GM12878 (cell line): ENCODE results near the gene C12orf43. TPM values are rescaled to one million over a fixed set of nuclear protein-coding genes. Genes with fewer than 3 reads are reported as not detected.

Experiments
- ASH2L ChIP-seq: fragments of 300-600, 200-600 bp; sonication (generic); IDR thresholded peaks from 2 replicates; pipeline ENCODE4 v1.6.1; 2017; ENCODE audit warnings: low read depth, mild to moderate bottlenecking, borderline replicate concordance
- BMI1 ChIP-seq: fragments of 450-650 bp; IDR thresholded peaks from 2 replicates; pipeline ENCODE4 v1.6.1; 2016; ENCODE audit warnings: mild to moderate bottlenecking, moderate library complexity, borderline replicate concordance
- CEBPZ ChIP-seq: fragments of 150-350 bp; IDR thresholded peaks from 2 replicates; pipeline ENCODE4 v1.6.1; 2016; ENCODE audit warnings: low read depth, low read length
- CHD2 ChIP-seq: IDR thresholded peaks from 2 replicates; pipeline ENCODE4 v1.6.1; 2011; ENCODE audit warnings: low read depth, low read length, improper control_type of control experiment, borderline replicate concordance
- ZNF24 ChIP-seq: fragments of 450-650 bp; IDR thresholded peaks from 2 replicates; pipeline ENCODE4 v1.6.1; 2017; ENCODE audit warnings: antibody characterized with exemption, mild to moderate bottlenecking
- polyA plus RNA-seq, 11 experiments: library from polyadenylated mRNA; depleted of rRNA in 4 of 11; unstranded in 6 of 11; stranded (reverse) in 5 of 11; fragments of >200 nt; fragmentation: Nextera tagmentation in 4 of 11; fragmentation: Illumina TruSeq in 1 of 11; extraction: Ambion mirVana in 4 of 11; extraction: Trizol in 1 of 11; gene quantifications; 1 replicate in 1 of 11; 2 replicates in 10 of 11; pipeline versions ENCODE4 v1.2.1 to v1.2.3, GENCODE V29; 2011 to 2016; ENCODE audit warnings: inconsistent platforms in 2 of 11, missing spikeins in 2 of 11, low read depth in 1 of 11
- total RNA-seq, 4 experiments: library from RNA; depleted of rRNA in 3 of 4; stranded (reverse); fragments of >200 nt in 3 of 4; fragmentation: Illumina TruSeq in 1 of 4; extraction: Trizol in 1 of 4; gene quantifications; 2 replicates each; pipeline versions ENCODE4 v1.2.1 to v1.2.3, GENCODE V29; 2013 to 2021
- TF ChIP-seq, protein P1 (sequence below): IDR thresholded peaks from 2 replicates; pipeline ENCODE4 v1.6.1; 2011; ENCODE audit warnings: low read depth, low read length, improper control_type of control experiment, borderline replicate concordance
- TF ChIP-seq, protein P2 (sequence below): IDR thresholded peaks from 2 replicates; pipeline ENCODE4 v1.6.1; 2011; ENCODE audit warnings: borderline replicate concordance, low read depth, mild to moderate bottlenecking, moderate library complexity, mixed read lengths, low read length; ENCODE audit not compliant: insufficient read depth; ENCODE audit errors: extremely low read length
- TF ChIP-seq, protein P3 (sequence below): fragments of 450-650 bp; IDR thresholded peaks from 2 replicates; pipeline ENCODE4 v1.6.1; 2016; ENCODE audit warnings: mild to moderate bottlenecking, moderate library complexity, borderline replicate concordance

C12orf43 gene
- total and polyA plus RNA-seq, 10 of the 15 experiments (the other 5 are each of a cell fraction or from before 2014, with no cell fraction given) = 7.5 to 30.8 (median 21.3) TPM

- TF ChIP-seq CHD2 (peak; percentile 77; the same call in 1 of the 2 replicates), BMI1 (no peak), CEBPZ (no peak), ZNF24 (no peak), ASH2L (no peak)
- TF ChIP-seq, protein P1, sequence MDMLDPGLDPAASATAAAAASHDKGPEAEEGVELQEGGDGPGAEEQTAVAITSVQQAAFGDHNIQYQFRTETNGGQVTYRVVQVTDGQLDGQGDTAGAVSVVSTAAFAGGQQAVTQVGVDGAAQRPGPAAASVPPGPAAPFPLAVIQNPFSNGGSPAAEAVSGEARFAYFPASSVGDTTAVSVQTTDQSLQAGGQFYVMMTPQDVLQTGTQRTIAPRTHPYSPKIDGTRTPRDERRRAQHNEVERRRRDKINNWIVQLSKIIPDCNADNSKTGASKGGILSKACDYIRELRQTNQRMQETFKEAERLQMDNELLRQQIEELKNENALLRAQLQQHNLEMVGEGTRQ = peak; percentile 18; the same call in 1 of the 2 replicates
- TF ChIP-seq, protein P2, sequence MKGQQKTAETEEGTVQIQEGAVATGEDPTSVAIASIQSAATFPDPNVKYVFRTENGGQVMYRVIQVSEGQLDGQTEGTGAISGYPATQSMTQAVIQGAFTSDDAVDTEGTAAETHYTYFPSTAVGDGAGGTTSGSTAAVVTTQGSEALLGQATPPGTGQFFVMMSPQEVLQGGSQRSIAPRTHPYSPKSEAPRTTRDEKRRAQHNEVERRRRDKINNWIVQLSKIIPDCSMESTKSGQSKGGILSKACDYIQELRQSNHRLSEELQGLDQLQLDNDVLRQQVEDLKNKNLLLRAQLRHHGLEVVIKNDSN = peak; percentile 79
- TF ChIP-seq, protein P3, sequence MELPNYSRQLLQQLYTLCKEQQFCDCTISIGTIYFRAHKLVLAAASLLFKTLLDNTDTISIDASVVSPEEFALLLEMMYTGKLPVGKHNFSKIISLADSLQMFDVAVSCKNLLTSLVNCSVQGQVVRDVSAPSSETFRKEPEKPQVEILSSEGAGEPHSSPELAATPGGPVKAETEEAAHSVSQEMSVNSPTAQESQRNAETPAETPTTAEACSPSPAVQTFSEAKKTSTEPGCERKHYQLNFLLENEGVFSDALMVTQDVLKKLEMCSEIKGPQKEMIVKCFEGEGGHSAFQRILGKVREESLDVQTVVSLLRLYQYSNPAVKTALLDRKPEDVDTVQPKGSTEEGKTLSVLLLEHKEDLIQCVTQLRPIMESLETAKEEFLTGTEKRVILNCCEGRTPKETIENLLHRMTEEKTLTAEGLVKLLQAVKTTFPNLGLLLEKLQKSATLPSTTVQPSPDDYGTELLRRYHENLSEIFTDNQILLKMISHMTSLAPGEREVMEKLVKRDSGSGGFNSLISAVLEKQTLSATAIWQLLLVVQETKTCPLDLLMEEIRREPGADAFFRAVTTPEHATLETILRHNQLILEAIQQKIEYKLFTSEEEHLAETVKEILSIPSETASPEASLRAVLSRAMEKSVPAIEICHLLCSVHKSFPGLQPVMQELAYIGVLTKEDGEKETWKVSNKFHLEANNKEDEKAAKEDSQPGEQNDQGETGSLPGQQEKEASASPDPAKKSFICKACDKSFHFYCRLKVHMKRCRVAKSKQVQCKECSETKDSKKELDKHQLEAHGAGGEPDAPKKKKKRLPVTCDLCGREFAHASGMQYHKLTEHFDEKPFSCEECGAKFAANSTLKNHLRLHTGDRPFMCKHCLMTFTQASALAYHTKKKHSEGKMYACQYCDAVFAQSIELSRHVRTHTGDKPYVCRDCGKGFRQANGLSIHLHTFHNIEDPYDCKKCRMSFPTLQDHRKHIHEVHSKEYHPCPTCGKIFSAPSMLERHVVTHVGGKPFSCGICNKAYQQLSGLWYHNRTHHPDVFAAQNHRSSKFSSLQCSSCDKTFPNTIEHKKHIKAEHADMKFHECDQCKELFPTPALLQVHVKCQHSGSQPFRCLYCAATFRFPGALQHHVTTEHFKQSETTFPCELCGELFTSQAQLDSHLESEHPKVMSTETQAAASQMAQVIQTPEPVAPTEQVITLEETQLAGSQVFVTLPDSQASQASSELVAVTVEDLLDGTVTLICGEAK = peak; percentile 30; the same call in 1 of the 2 replicates
Observed at GRCh38 chr12:121015825-121016766, at the start of gene C12orf43 (continued).
